SU-DHL-6 (cell line): ENCODE data around the gene GIMAP7.

Experiments used
- H2AFZ ChIP-seq: fragments of 200-600 bp; sonication (generic); 2 replicates; pipeline ENCODE4 v1.6.1; 2014; ENCODE audit warnings: low read depth, mild to moderate bottlenecking, moderate library complexity, mixed read lengths, antibody characterized with exemption, low read length; ENCODE audit not compliant: severe bottlenecking
- H3F3A ChIP-seq: fragments of 200-600 bp; shearing (Covaris generic); 2 replicates; pipeline ENCODE4 v1.6.0; 2016; ENCODE audit warnings: antibody characterized with exemption, mild to moderate bottlenecking; ENCODE audit not compliant: insufficient read depth
- H3K27ac ChIP-seq: fragments of 200-600 bp; sonication (generic); 2 replicates; pipeline ENCODE4 v1.5.1; 2016; ENCODE audit warnings: low read depth, mild to moderate bottlenecking, low read length, moderate library complexity, mixed read lengths
- H3K27me3 ChIP-seq: fragments of 200-600 bp; sonication (generic), shearing (Covaris generic); 2 replicates; pipeline ENCODE4 v1.6.0; 2014; ENCODE audit warnings: mild to moderate bottlenecking, low read length
- H3K36me3 ChIP-seq: fragments of 200-600 bp; sonication (generic); 2 replicates; pipeline ENCODE4 v1.6.1; 2014; ENCODE audit warnings: mild to moderate bottlenecking, low read length, mixed read lengths
- H3K4me2 ChIP-seq: fragments of 300-600, 200-600 bp; shearing (Covaris generic), sonication (generic); 2 replicates; pipeline ENCODE4 v1.6.0; 2014; ENCODE audit warnings: low read length, low read depth, mild to moderate bottlenecking; ENCODE audit not compliant: poor library complexity, severe bottlenecking
- H3K4me3 ChIP-seq: fragments of 200-600 bp; sonication (generic); 2 replicates; pipeline ENCODE4 v1.5.1; 2014; ENCODE audit warnings: antibody characterized with exemption, low read length, mild to moderate bottlenecking, mixed read lengths; ENCODE audit not compliant: insufficient read depth, poor library complexity, severe bottlenecking
- H3K79me2 ChIP-seq: fragments of 200-600 bp; sonication (generic); 2 replicates; pipeline ENCODE4 v1.6.1; 2014; ENCODE audit warnings: mild to moderate bottlenecking, low read length, moderate library complexity; ENCODE audit not compliant: insufficient read depth
- H3K9ac ChIP-seq: fragments of 200-600 bp; sonication (generic); 2 replicates; pipeline ENCODE4 v1.7.0; 2014; ENCODE audit warnings: mild to moderate bottlenecking, low read length
- H3K9me2 ChIP-seq: fragments of 200-600 bp; sonication (generic); replicated peaks from 2 replicates; pipeline ENCODE4 v1.6.1; 2014; ENCODE audit warnings: low read length; ENCODE audit not compliant: insufficient read depth
- H3K9me3 ChIP-seq: fragments of 200-600 bp; sonication (generic); 2 replicates; pipeline ENCODE4 v1.6.1; 2014; ENCODE audit warnings: low read length, mixed read lengths; ENCODE audit not compliant: insufficient read depth
- H4K20me1 ChIP-seq: fragments of 200-600 bp; sonication (generic); 2 replicates; pipeline ENCODE4 v1.6.1; 2014; ENCODE audit warnings: low read depth, mild to moderate bottlenecking, antibody characterized with exemption, low read length, moderate library complexity, mixed read lengths
- CTCF ChIP-seq: fragments of 200-600 bp; sonication (generic); IDR thresholded peaks from one replicate; pipeline ENCODE4 v1.5.1; 2017; ENCODE audit warnings: antibody characterized with exemption, mild to moderate bottlenecking, low read length, moderate library complexity; ENCODE audit not compliant: insufficient read depth, poor library complexity, severe bottlenecking
- EZH2phosphoT487 ChIP-seq: fragments of 200-600 bp; sonication (generic), shearing (Covaris generic); conservative IDR thresholded peaks from 2 replicates; pipeline ENCODE4 v1.6.1; 2018; ENCODE audit warnings: mild to moderate bottlenecking, antibody characterized with exemption, low read length, moderate library complexity, mixed read lengths

Gene GIMAP7

GRCh38 chr7:150513758-150514157, 914 bp upstream of the GIMAP7 start:
- Histone ChIP-seq H3K36me3 (no peaks in the 10 kb centered on the region), H3K9me2 (no peaks in the 10 kb centered on the region), H3K4me3 (no peak overlapping the region), H2AFZ (no peak overlapping the region), H3K9me3 (no peaks in the 10 kb centered on the region), H3K79me2 (no peaks in the 10 kb centered on the region), H4K20me1 (no peaks in the 10 kb centered on the region), H3K27me3 (no peaks in the 10 kb centered on the region), H3K9ac (no peak overlapping the region), H3K4me2 (no peak overlapping the region), H3F3A (no peaks in the 10 kb centered on the region), H3K27ac (no peak overlapping the region)
- TF ChIP-seq EZH2phosphoT487, result no peak
- TF ChIP-seq CTCF, result no peak

GRCh38 chr7:150515248-150516147, 826 bp downstream of the GIMAP7 start:
- no peak overlapping the region for H3K9ac ChIP-seq
- no peak for TF ChIP-seq EZH2phosphoT487
- TF ChIP-seq CTCF, result no peak
- no peak overlapping the region for H3K27ac ChIP-seq
- no peaks in the 10 kb centered on the region for H4K20me1 ChIP-seq
- no peaks in the 10 kb centered on the region for H3K36me3 ChIP-seq
- H3K9me3 ChIP-seq, result no peaks in the 10 kb centered on the region
- no peaks in the 10 kb centered on the region for H3K9me2 ChIP-seq
- no peaks in the 10 kb centered on the region for H3F3A ChIP-seq
- no peak overlapping the region for H3K4me3 ChIP-seq
- H3K27me3 ChIP-seq, result no peaks in the 10 kb centered on the region
- H2AFZ ChIP-seq, result no peak overlapping the region
- H3K4me2 ChIP-seq, result no peak overlapping the region
- H3K79me2 ChIP-seq, result no peaks in the 10 kb centered on the region

- no peaks in the 10 kb centered on the region for H3K27me3 ChIP-seq
- no peaks in the 10 kb centered on the region for H3K9me2 ChIP-seq
- no peak overlapping the region for H3K4me3 ChIP-seq
- no peaks in the 10 kb centered on the region for H4K20me1 ChIP-seq
- H3F3A ChIP-seq, result no peaks in the 10 kb centered on the region
- no peaks in the 10 kb centered on the region for H3K9me3 ChIP-seq
- no peak overlapping the region for H3K9ac ChIP-seq
- H3K4me2 ChIP-seq, result no peak overlapping the region
- TF ChIP-seq CTCF (no peak), EZH2phosphoT487 (no peak)
- no peak overlapping the region for H2AFZ ChIP-seq
- H3K27ac ChIP-seq, result no peak overlapping the region
- no peaks in the 10 kb centered on the region for H3K36me3 ChIP-seq
- H3K79me2 ChIP-seq, result no peaks in the 10 kb centered on the region
Observed at GRCh38 chr7:150516956-150517745, 2.5 kb downstream of the GIMAP7 start.
